CD4-positive, alpha-beta T cell treated with Interleukin-6 for 4 hours (primary cell): ENCODE measurements around the gene PLEKHH1.

Experiments
- DNase-seq: peaks from one replicate; pipeline ENCODE4 v3.0.0-alpha.2; 2020; ENCODE audit warnings: mixed read lengths

PLEKHH1 gene

DNA sequence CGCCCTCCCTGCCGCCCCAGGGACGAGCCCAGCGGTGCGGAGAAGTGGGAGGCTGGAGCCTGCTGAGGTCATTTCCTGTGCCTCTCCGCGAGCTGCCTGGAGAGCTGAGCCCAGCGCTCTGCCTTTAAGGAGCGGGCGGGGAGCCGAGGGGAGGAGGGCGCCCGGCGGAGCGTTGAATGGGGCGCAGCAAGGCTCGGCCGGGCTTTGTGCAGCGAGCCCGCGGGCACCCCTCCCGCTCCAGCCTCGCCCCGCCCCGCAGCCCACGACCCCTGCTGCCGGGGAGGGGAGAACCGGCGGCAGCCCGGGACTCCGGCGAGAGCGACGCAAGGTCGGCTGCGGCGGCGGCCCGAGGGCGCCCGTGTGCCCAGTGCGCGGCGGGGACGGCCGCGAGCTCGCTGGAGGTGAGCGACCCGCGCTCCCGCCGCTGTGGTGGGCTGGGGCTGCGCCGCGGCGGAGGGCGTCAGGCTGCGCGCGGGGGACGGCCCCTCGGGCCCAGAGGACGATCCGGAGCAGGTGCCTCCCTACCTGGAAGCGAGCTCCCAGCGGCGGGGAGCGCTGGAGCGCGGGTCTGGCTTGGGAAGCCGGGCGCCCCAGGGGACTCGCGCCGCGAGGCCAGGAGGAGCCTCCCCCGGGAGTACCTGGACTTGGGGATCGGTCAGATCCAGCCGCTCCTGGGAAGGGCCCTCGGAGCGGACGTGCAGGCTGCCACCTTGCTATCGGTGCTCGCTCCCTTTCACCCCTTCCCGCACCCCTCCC, at the start of gene PLEKHH1:
Gene PLEKHH1 (plus strand): TSS at position 293 of the 756 bp plus-strand sequence. CDS start 8,578 bp downstream, outside the sequence.
- DNase-seq: peak; percentile 64

DNA sequence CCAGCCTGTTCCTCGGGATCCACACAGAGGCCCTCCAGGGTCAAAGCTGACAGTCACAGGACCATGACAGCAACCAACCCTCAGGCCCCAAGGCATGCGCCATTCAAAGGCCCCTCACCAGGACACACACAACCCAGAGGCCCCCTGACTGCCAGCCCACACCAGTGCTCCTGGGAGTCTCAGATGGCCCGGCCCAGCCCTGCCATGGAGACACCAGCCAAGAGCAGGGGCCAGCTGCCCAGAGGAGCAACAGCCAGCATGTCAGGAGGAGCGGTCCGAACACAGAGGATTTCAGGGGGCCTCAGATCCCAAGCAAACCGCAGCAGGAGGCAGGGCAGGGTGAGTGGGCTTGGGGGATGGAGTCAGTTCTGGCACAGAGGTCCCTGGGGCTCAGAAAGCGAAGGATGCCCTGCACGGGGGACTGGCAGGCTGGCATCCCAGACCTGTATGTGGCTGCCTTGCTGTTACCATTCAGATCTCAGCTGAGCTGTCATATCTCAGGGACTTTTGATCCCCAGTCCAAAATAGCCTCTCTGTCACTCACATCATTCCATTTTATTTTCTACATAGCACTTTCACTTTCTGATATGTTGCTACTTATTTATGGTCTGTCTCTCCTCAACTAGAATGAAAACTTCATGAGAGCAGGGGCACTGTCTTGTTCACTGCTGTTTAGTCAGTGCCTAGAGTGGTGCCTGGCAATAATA, 49.4 kb upstream of the PLEKHH1 start:
- DNase-seq: no peak

GRCh38 chr14:67485501-67486095, 47.5 kb upstream of the PLEKHH1 start:
- no peak for DNase-seq

- DNase-seq: no peak
Measured at GRCh38 chr14:67486890-67487289, 46.2 kb upstream of the PLEKHH1 start.

DNA sequence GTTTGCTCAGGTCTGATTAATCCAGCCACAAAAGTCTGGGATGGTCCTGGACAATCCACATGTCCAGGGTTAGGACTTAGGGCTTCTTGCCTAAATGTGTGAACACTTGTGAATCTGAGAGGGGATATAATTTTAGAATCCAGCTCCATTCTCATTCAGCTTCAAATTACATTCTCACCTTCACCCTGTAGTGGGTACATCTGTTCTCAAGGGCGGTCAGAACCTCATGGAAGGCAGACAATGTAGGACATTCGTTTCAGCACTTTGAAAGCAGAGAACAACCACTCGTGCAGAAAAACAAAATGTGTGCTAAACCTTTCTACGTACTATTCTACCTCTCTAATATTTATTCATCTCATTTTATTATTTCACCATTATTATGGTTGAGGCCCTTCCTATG, 45.8 kb upstream of the PLEKHH1 start:
- DNase-seq: no peak

- DNase-seq: peak; percentile 84
Measured at GRCh38 chr14:67487937-67488893, 44.9 kb upstream of the PLEKHH1 start, which contains the start of gene TMEM229B. Gene TMEM229B, minus strand, starts transcription at chr14:67488721. Its CDS starts 14,798 bp downstream, at chr14:67473923.

- no peak for DNase-seq
Measured at GRCh38 chr14:67490196-67490595, 42.9 kb upstream of the PLEKHH1 start.

DNA sequence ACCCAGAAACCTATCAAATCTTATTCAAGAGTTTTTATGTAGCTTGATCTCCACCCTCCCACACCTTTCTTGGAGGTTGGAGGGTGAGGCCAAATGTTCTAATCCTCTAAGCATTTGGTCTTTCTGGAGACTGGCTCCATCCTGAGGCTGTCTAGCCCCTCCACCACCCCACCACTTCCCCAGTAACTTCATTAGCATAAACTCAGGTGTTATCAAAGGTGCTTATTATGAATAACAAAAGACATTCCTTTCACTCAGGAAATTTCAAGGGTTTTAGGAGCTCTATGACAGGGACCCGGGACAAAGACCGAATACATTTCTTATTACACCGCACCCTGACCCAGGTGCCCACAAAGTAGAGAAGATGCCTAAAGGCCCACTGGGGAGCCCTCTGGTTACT, 41.8 kb upstream of the PLEKHH1 start:
- DNase-seq: no peak

- DNase-seq: no peak
Measured at GRCh38 chr14:67491741-67492507, 41.2 kb upstream of the PLEKHH1 start.

- no peak for DNase-seq
Measured at GRCh38 chr14:67492538-67492937, 40.6 kb upstream of the PLEKHH1 start.

GRCh38 chr14:67493092-67493717, 39.9 kb upstream of the PLEKHH1 start:
- DNase-seq: no peak

GRCh38 chr14:67495827-67496226, 37.3 kb upstream of the PLEKHH1 start:
- no peak for DNase-seq

DNA sequence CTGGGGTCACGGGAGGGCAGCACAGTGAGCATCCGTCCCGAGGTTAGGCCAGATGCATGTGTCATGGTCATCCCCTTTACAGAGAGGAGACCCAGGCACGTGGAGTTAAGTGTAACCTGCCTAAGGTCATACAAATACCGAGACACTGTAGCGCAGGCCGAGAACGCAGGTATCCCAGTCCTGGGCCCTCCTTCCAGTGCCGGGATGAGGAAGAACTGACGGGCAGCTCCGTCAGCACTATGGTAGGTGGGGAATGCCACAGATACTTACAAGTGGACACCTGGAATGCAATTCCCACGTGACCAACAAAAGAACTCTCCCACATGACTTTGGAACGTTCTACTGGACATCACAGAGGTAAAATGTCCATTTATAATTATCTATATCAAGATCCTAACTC, 35.9 kb upstream of the PLEKHH1 start:
- DNase-seq: no peak

- no peak for DNase-seq
Measured at GRCh38 chr14:67497716-67498115, 35.4 kb upstream of the PLEKHH1 start.

GRCh38 chr14:67500981-67501380, 32.1 kb upstream of the PLEKHH1 start:
- DNase-seq: no peak

- DNase-seq: no peak
Measured at GRCh38 chr14:67501670-67502069, 31.4 kb upstream of the PLEKHH1 start.

- DNase-seq: no peak
Measured at GRCh38 chr14:67502867-67503266, 30.2 kb upstream of the PLEKHH1 start.

DNA sequence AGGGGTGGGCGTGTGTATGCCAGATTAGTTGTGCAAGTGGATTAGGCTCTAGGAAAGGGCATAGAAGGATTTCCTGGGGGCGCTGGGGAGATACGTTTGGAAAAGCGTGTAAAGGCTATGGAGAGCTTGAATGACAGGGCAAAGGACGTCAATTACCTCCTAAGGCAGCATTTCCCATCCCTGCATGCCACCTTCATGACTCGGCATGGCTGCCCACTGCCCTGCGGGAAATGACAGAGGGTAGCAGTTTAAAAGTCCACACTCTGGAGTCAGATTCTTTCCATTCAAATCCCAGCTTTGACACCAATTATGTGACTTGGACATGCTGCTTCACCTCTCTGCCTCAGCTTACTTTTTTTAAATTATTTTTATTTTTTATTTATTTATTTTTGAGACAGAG, 29.8 kb upstream of the PLEKHH1 start:
- no peak for DNase-seq

DNA sequence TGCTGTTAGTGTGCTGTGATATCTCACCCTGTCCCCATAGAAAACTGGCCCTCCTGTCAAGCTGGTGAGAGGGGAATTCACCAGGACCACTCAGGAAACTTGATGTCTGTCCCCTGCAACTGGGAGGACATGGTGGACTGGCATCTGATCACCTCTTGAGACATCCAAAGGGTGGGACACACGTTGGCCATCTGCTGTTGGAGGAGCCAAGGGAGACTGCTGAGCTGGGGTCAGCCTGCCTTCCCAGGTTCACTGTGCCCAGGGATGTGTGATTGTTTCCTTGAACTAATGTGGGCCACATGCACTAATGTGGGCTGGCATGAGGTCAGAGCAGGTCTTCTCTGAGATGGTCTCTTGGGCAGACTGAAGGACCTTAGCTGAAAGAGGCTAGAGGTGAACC, 27.8 kb upstream of the PLEKHH1 start:
- no peak for DNase-seq

GRCh38 chr14:67508956-67509355, 24.1 kb upstream of the PLEKHH1 start:
- DNase-seq: no peak

- no peak for DNase-seq
Measured at GRCh38 chr14:67510121-67510520, 23.0 kb upstream of the PLEKHH1 start.
